H1 (cell line): ENCODE results near the gene DIP2C.

Source experiments
- ATF3 ChIP-seq: IDR thresholded peaks from 2 replicates; pipeline ENCODE4 v1.6.1; 2011; ENCODE audit warnings: low read depth, mild to moderate bottlenecking, low read length; ENCODE audit not compliant: insufficient read depth
- BRCA1 ChIP-seq: IDR thresholded peaks from 2 replicates; pipeline ENCODE4 v1.6.1; 2012; ENCODE audit warnings: low read depth, low read length, improper control_type of control experiment
- CBX5 ChIP-seq: fragments of 300-800, 300-1000 bp; sonication (generic); IDR thresholded peaks from 2 replicates; pipeline ENCODE4 v1.7.1; 2016; ENCODE audit warnings: antibody characterized with exemption, low read length, low read depth
- CEBPB ChIP-seq: IDR thresholded peaks from 2 replicates; pipeline ENCODE4 v1.6.1; 2012; ENCODE audit warnings: low read depth, low read length
- CTCF ChIP-seq, 3 experiments: IDR thresholded peaks; 1 replicate in 2 of 3; 2 replicates in 1 of 3; pipeline versions ENCODE4 v1.5.1 to v1.6.1; 2011; ENCODE audit warnings: low read length in 3 of 3, mild to moderate bottlenecking in 3 of 3, inconsistent platforms in 2 of 3, low read depth in 1 of 3, moderate library complexity in 1 of 3; ENCODE audit not compliant: insufficient read depth in 1 of 3; ENCODE audit errors: control extremely low read depth in 1 of 3
- EZH2 ChIP-seq: fragments of 200-600 bp; sonication (generic); IDR thresholded peaks from 2 replicates; pipeline ENCODE4 v1.7.1; 2012; ENCODE audit warnings: low read depth, mild to moderate bottlenecking, moderate library complexity, low read length, inconsistent platforms; ENCODE audit not compliant: severe bottlenecking
- POLR2A ChIP-seq, 2 experiments: IDR thresholded peaks; 1 replicate in 1 of 2; 2 replicates in 1 of 2; pipeline ENCODE4 v1.6.1; 2011; ENCODE audit warnings: low read depth in 2 of 2, low read length in 2 of 2, mild to moderate bottlenecking in 2 of 2; ENCODE audit errors: control extremely low read depth in 1 of 2
- RFX5 ChIP-seq: IDR thresholded peaks from 2 replicates; pipeline ENCODE4 v1.6.1; 2011; ENCODE audit warnings: low read depth, low read length, improper control_type of control experiment, borderline replicate concordance
- SAP30 ChIP-seq: fragments of 300-600 bp; sonication (generic); IDR thresholded peaks from 2 replicates; pipeline ENCODE4 v1.7.1; 2012; ENCODE audit warnings: low read length, moderate library complexity, mild to moderate bottlenecking, inconsistent platforms; ENCODE audit not compliant: insufficient read depth, insufficient replicate concordance
- SIRT6 ChIP-seq: IDR thresholded peaks from one replicate; pipeline ENCODE4 v1.7.1; 2012; ENCODE audit warnings: low read length, inconsistent platforms
- SIX5 ChIP-seq: IDR thresholded peaks from 2 replicates; pipeline ENCODE4 v1.6.1; 2011; ENCODE audit warnings: mild to moderate bottlenecking, low read depth, low read length
- TF ChIP-seq, protein P1 (sequence below): IDR thresholded peaks from 2 replicates; pipeline ENCODE4 v1.6.1; 2012; ENCODE audit warnings: inconsistent platforms

DNA sequence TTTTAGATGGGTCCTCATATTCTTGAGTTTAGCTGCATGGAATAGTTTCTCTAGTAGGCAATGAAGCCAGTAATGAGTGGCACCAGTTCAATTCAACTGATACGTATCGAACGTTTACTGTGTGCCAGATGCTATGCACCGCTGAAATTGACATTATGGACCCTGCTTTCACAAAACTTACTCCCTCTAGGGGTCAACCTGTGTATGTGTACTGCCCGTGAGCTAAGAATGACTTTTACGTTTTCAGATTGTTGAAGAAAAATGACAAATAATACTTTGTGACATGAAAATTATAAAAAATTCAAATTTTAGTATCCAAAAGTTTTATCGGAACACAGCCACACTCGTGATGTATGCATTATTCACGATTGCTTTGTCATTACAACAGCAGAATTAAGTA lies 458.7 kb downstream of the DIP2C start:
- TF ChIP-seq SIRT6 = no peak
- no peak for TF ChIP-seq SIX5
- peak in 2 of 3 experiments; percentile 37 to 79; a peak in 2 of 4 replicates for TF ChIP-seq CTCF (IDR thresholded peaks at IDR 0.05; ENCODE audit: control extremely low read depth in 1 of 3, insufficient read depth in 1 of 3, low read depth in 1 of 3, low read length in 3 of 3)
- no peak for TF ChIP-seq RFX5
- TF ChIP-seq, protein P1, sequence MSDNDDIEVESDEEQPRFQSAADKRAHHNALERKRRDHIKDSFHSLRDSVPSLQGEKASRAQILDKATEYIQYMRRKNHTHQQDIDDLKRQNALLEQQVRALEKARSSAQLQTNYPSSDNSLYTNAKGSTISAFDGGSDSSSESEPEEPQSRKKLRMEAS = no peak
- TF ChIP-seq ATF3 = no peak
- TF ChIP-seq SAP30 = no peak
- no peak for TF ChIP-seq EZH2
- TF ChIP-seq CBX5 = no peak
- TF ChIP-seq BRCA1 = no peak
- no peak for TF ChIP-seq POLR2A (IDR thresholded peaks at IDR 0.05; ENCODE audit: control extremely low read depth in 1 of 2, low read depth in 2 of 2, low read length in 2 of 2)
- no peak for TF ChIP-seq CEBPB
